Epithelial cell of proximal tubule (primary cell): Measurements from ENCODE around the gene ARHGAP25. TPM values are rescaled to one million over a fixed set of nuclear protein-coding genes. Genes with fewer than 3 reads are reported as not detected.

Experiments
- DNase-seq: peaks from one replicate; pipeline ENCODE4 v3.0.0-alpha.2; 2011; ENCODE audit warnings: low read depth
- H3K4me3 ChIP-seq: 2 replicates; pipeline ENCODE4 v1.5.1; 2011; ENCODE audit warnings: low read depth, mild to moderate bottlenecking, low read length
- CTCF ChIP-seq: conservative IDR thresholded peaks from 2 replicates; pipeline ENCODE4 v1.5.1; 2012; ENCODE audit warnings: low read depth, mild to moderate bottlenecking, low read length
- total RNA-seq: library from RNA; depleted of rRNA; stranded (reverse); fragments of >200 nt; gene quantifications from 2 replicates; pipeline ENCODE4 v1.2.3, GENCODE V29; 2015

Gene ARHGAP25
- total RNA-seq, 1 donor from 2014 or later: not detected

- no peak for TF ChIP-seq CTCF
- no peak for DNase-seq
- H3K4me3 ChIP-seq: no peak overlapping the region
Observed at GRCh38 chr2:68717305-68717661, 17.3 kb upstream of the ARHGAP25 start.

- no peak for TF ChIP-seq CTCF
- no peak overlapping the region for H3K4me3 ChIP-seq
- DNase-seq: no peak
Observed at GRCh38 chr2:68719912-68720311, 14.7 kb upstream of the ARHGAP25 start.

GRCh38 chr2:68720665-68721064 is 13.9 kb upstream of the ARHGAP25 start:
- no peak for TF ChIP-seq CTCF
- H3K4me3 ChIP-seq: no peak overlapping the region
- DNase-seq: no peak

- no peak for TF ChIP-seq CTCF
- no peak for DNase-seq
- no peak overlapping the region for H3K4me3 ChIP-seq
Observed at GRCh38 chr2:68721482-68722101, 13.0 kb upstream of the ARHGAP25 start.

GRCh38 chr2:68722712-68723111 is 11.9 kb upstream of the ARHGAP25 start:
- TF ChIP-seq CTCF: peak; percentile 18
- H3K4me3 ChIP-seq: no peak overlapping the region
- DNase-seq: no peak

- no peak for DNase-seq
- H3K4me3 ChIP-seq: no peak overlapping the region
- TF ChIP-seq CTCF: no peak
Observed at GRCh38 chr2:68723181-68723580, 11.4 kb upstream of the ARHGAP25 start.

- DNase-seq: no peak
- no peak for TF ChIP-seq CTCF
- no peak overlapping the region for H3K4me3 ChIP-seq
Observed at GRCh38 chr2:68726100-68726499, 8.5 kb upstream of the ARHGAP25 start.
